Measurements from ENCODE around the gene ZBTB21.

GRCh38 chr21:42039470-42039901, 29.3 kb upstream of the ZBTB21 start:
- no peak for TF ChIP-seq POLR2A (IDR thresholded peaks at IDR 0.05; ENCODE audit: extremely low read depth, insufficient read length)
- TF ChIP-seq CTCF (IDR thresholded peaks at IDR 0.05; ENCODE audit: low read depth, low read length), result no peak
- no peak for TF ChIP-seq MAX (IDR thresholded peaks at IDR 0.05; ENCODE audit: low read depth, low read length)
